Measurements from ENCODE around the gene APBA2.

- TF ChIP-seq, protein P1, sequence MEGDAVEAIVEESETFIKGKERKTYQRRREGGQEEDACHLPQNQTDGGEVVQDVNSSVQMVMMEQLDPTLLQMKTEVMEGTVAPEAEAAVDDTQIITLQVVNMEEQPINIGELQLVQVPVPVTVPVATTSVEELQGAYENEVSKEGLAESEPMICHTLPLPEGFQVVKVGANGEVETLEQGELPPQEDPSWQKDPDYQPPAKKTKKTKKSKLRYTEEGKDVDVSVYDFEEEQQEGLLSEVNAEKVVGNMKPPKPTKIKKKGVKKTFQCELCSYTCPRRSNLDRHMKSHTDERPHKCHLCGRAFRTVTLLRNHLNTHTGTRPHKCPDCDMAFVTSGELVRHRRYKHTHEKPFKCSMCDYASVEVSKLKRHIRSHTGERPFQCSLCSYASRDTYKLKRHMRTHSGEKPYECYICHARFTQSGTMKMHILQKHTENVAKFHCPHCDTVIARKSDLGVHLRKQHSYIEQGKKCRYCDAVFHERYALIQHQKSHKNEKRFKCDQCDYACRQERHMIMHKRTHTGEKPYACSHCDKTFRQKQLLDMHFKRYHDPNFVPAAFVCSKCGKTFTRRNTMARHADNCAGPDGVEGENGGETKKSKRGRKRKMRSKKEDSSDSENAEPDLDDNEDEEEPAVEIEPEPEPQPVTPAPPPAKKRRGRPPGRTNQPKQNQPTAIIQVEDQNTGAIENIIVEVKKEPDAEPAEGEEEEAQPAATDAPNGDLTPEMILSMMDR (IDR thresholded peaks at IDR 0.05 in 8 of 11, conservative IDR thresholded peaks at IDR 0.05 in 3 of 11): no peak
- no peak for TF ChIP-seq POLR2A (IDR thresholded peaks at IDR 0.05)
Measured at GRCh38 chr15:29088666-29089065, 202.9 kb downstream of the APBA2 start.
